ENCODE data around the gene MRPL51.
"Not testable (repeated sequence)": the region's sequence is repeated elsewhere in the genome, so short reads cannot be mapped to it uniquely, and the experiment has no call there.

The MRPL51 gene

DNA sequence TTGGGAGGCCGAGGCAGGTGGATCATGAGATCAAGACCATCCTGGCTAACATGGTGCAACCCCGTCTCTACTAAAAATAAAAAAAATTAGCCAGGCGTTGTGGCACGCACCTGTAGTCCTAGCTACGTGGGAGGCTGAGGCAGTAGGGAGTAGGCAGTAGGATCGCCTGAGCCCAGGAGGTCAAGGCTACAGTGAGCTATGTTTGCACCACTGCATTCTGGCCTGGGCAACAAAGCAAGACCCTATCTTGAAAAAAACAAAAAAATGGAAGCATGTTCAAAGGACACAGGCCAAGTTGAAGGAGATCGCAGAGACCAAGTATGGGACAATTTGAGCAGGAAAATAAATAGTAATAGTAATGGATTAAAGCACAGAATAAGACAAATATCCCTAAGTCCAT lies 15.0 kb upstream of the MRPL51 start:
- Histone ChIP-seq H3K27ac (replicated peaks) (no peak overlapping the region), H3K27me3 (ENCODE audit: insufficient read depth, poor library complexity, severe bottlenecking) (no peaks in the 10 kb centered on the region), H3K4me3 (replicated peaks; ENCODE audit: insufficient read depth, low read length) (no peak overlapping the region)
- TF ChIP-seq SPI1 (IDR thresholded peaks at IDR 0.05; ENCODE audit: borderline replicate concordance, low read depth) (no peak), REST (IDR thresholded peaks at IDR 0.05; ENCODE audit: insufficient replicate concordance, low read depth) (no peak), GABPA (IDR thresholded peaks at IDR 0.05; ENCODE audit: low read depth) (no peak), POLR2AphosphoS5 (IDR thresholded peaks at IDR 0.05; ENCODE audit: low read depth) (no peak)
- TF ChIP-seq, protein P1, sequence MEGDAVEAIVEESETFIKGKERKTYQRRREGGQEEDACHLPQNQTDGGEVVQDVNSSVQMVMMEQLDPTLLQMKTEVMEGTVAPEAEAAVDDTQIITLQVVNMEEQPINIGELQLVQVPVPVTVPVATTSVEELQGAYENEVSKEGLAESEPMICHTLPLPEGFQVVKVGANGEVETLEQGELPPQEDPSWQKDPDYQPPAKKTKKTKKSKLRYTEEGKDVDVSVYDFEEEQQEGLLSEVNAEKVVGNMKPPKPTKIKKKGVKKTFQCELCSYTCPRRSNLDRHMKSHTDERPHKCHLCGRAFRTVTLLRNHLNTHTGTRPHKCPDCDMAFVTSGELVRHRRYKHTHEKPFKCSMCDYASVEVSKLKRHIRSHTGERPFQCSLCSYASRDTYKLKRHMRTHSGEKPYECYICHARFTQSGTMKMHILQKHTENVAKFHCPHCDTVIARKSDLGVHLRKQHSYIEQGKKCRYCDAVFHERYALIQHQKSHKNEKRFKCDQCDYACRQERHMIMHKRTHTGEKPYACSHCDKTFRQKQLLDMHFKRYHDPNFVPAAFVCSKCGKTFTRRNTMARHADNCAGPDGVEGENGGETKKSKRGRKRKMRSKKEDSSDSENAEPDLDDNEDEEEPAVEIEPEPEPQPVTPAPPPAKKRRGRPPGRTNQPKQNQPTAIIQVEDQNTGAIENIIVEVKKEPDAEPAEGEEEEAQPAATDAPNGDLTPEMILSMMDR (IDR thresholded peaks at IDR 0.05; ENCODE audit: insufficient read depth, low read length): no peak
- no peak for DNase-seq (ENCODE audit: low read depth in 1 of 2, low spot score in 1 of 2)

DNA sequence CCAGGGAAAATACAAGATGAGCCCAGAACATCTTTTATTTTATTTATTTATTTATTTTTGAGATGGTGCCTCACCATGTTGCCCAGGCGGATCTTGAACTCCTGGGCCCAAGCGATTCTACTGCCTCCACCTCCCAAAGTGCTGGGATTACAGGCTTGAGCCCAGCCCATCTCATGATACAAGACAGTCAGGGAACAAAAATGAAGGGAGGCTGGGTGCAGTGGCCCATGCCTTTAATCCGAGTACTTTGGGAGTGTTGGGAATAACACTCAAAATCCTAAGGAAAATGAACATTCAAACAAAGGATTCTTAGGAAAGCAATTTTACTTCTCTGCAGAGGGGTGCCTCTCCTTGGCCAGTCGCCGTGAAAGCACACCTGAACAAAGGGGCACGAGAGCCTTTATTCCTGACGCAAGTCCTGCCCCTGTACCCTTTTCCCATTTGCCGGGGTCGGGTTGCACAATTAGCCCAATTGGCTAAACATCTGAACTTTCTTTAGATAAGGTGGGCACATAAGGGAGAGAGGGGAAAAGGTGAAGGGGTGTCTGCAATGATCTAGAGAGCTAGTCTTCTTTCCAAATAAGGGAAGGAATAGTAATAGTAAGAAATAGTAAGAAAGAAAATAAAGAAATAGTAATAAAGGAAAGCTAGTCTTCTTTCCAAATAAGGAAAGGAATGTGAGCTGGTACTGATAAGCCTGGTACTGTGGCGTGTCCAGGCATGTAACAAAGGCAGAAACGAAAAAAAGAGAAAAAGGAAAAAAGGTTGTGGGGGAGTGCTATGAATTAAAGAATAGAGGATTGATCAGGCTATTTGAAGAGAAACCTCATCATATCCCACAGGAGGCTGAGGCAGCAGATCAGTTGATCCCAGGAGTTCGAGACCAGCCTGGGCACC lies 14.3 kb upstream of the MRPL51 start:
- H3K4me3 ChIP-seq (replicated peaks; ENCODE audit: insufficient read depth, low read length): no peak overlapping the region
- DNase-seq (ENCODE audit: low read depth in 1 of 2, low spot score in 1 of 2): no peak
- no peak overlapping the region for H3K27ac ChIP-seq (replicated peaks)
- H3K27me3 ChIP-seq (ENCODE audit: insufficient read depth, poor library complexity, severe bottlenecking): no peaks in the 10 kb centered on the region
- TF ChIP-seq SPI1 (IDR thresholded peaks at IDR 0.05; ENCODE audit: borderline replicate concordance, low read depth) (no peak), GABPA (IDR thresholded peaks at IDR 0.05; ENCODE audit: low read depth) (no peak)
- TF ChIP-seq, protein P1 (IDR thresholded peaks at IDR 0.05; ENCODE audit: insufficient read depth, low read length): no peak

GRCh38 chr12:6500466-6500865 lies 7.4 kb upstream of the MRPL51 start:
- Histone ChIP-seq H3K27me3 (ENCODE audit: insufficient read depth, poor library complexity, severe bottlenecking) (no peaks in the 10 kb centered on the region), H3K27ac (replicated peaks) (no peak overlapping the region), H3K4me3 (replicated peaks; ENCODE audit: insufficient read depth, low read length) (no peak overlapping the region)
- TF ChIP-seq, protein P1 (IDR thresholded peaks at IDR 0.05; ENCODE audit: insufficient read depth, low read length): no peak
- no peak for TF ChIP-seq GABPA (IDR thresholded peaks at IDR 0.05; ENCODE audit: low read depth)
- TF ChIP-seq SPI1 (IDR thresholded peaks at IDR 0.05; ENCODE audit: borderline replicate concordance, low read depth): no peak
- TF ChIP-seq REST (IDR thresholded peaks at IDR 0.05; ENCODE audit: insufficient replicate concordance, low read depth): no peak
- no peak for TF ChIP-seq POLR2AphosphoS5 (IDR thresholded peaks at IDR 0.05; ENCODE audit: low read depth)
- DNase-seq (ENCODE audit: low read depth in 1 of 2, low spot score in 1 of 2): no peak

DNA sequence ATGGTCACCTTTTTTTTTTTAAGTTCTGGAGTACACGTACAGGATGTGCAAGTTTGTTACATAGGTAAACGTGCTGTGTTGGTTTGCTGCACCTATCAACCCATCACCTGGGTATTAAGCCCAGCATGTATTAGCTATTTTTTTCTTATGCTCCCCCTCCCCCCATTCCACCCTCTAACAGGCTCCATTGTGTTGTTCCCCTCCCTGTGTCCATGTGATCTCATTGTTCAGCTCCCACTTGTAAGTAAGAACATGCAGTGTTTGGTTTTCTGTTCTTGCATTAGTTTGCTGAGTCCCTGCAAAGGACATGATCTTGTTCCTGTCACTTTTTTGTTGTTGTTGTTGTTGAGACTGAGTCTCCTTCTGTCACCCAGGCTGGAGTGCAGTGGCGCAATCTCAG lies 4.2 kb upstream of the MRPL51 start:
- not testable (repeated sequence) for H3K27ac ChIP-seq (replicated peaks); H3K4me3 ChIP-seq (replicated peaks; ENCODE audit: insufficient read depth, low read length); DNase-seq (ENCODE audit: low read depth in 1 of 2, low spot score in 1 of 2); H3K27me3 ChIP-seq (ENCODE audit: insufficient read depth, poor library complexity, severe bottlenecking)
